H9 (cell line): Measurements from ENCODE around the gene LRG1. TPM values are rescaled to one million over a fixed set of nuclear protein-coding genes. Genes with fewer than 3 reads are reported as not detected.

ENCODE experiments used
- DNase-seq: peaks from one replicate; pipeline ENCODE4 v3.0.0-alpha.2; 2017
- H2AFZ ChIP-seq: one replicate; pipeline ENCODE4 v1.6.1; 2013; ENCODE audit warnings: mild to moderate bottlenecking, low read length, control low read depth, moderate library complexity
- H2AK5ac ChIP-seq: 2 replicates; pipeline ENCODE4 v1.6.1; 2013; ENCODE audit warnings: low read length, control low read depth, mixed read lengths; ENCODE audit not compliant: insufficient read length
- H2BK120ac ChIP-seq: one replicate; pipeline ENCODE4 v1.6.1; 2013; ENCODE audit warnings: low read depth, mild to moderate bottlenecking, low read length, control low read depth, inconsistent platforms; ENCODE audit not compliant: poor library complexity, severe bottlenecking
- H2BK12ac ChIP-seq: 2 replicates; pipeline ENCODE4 v1.6.1; 2013; ENCODE audit warnings: low read length, control low read depth, mixed read lengths, low read depth; ENCODE audit not compliant: insufficient read length
- H2BK15ac ChIP-seq: 2 replicates; pipeline ENCODE4 v1.6.1; 2013; ENCODE audit warnings: low read depth, low read length, control low read depth
- H2BK20ac ChIP-seq: one replicate; pipeline ENCODE4 v1.6.1; 2013; ENCODE audit warnings: low read depth, mild to moderate bottlenecking, low read length, control low read depth, inconsistent platforms; ENCODE audit not compliant: poor library complexity, severe bottlenecking
- H2BK5ac ChIP-seq: 2 replicates; pipeline ENCODE4 v1.6.1; 2013; ENCODE audit warnings: low read length, control low read depth, mixed read lengths; ENCODE audit not compliant: insufficient read length
- H3K14ac ChIP-seq: 2 replicates; pipeline ENCODE4 v1.6.1; 2013; ENCODE audit warnings: low read length, control low read depth; ENCODE audit not compliant: insufficient read depth
- H3K18ac ChIP-seq: 2 replicates; pipeline ENCODE4 v1.6.1; 2013; ENCODE audit warnings: low read depth, mild to moderate bottlenecking, mixed read lengths, low read length, control low read depth; ENCODE audit not compliant: insufficient read length
- H3K23ac ChIP-seq: 2 replicates; pipeline ENCODE4 v1.6.1; 2013; ENCODE audit warnings: low read length, control low read depth, mixed read lengths, low read depth; ENCODE audit not compliant: insufficient read length
- H3K23me2 ChIP-seq: 2 replicates; pipeline ENCODE4 v1.6.1; 2013; ENCODE audit warnings: low read depth, mild to moderate bottlenecking, mixed read lengths, low read length, control low read depth; ENCODE audit not compliant: insufficient read length, poor library complexity, severe bottlenecking
- H3K27ac ChIP-seq: 2 replicates; pipeline ENCODE4 v1.5.1; 2013; ENCODE audit warnings: low read length, control low read depth, mixed read lengths, low read depth; ENCODE audit not compliant: insufficient read length
- H3K27me3 ChIP-seq: 2 replicates; pipeline ENCODE4 v1.6.1; 2013; ENCODE audit warnings: low read length, control low read depth, inconsistent platforms; ENCODE audit not compliant: insufficient read depth
- H3K4ac ChIP-seq: 2 replicates; pipeline ENCODE4 v1.6.1; 2013; ENCODE audit warnings: low read depth, mild to moderate bottlenecking, control low read depth, inconsistent platforms, low read length, moderate library complexity
- H3K4me1 ChIP-seq: 2 replicates; pipeline ENCODE4 v1.6.1; 2013; ENCODE audit warnings: low read length, control low read depth, inconsistent platforms; ENCODE audit not compliant: insufficient read depth
- H3K4me2 ChIP-seq: 2 replicates; pipeline ENCODE4 v1.6.1; 2013; ENCODE audit warnings: low read length, control low read depth, mixed read lengths; ENCODE audit not compliant: insufficient read length, insufficient read depth
- H3K56ac ChIP-seq: 2 replicates; pipeline ENCODE4 v1.6.1; 2013; ENCODE audit warnings: low read depth, mild to moderate bottlenecking, mixed read lengths, low read length, control low read depth; ENCODE audit not compliant: insufficient read length
- H3K79me1 ChIP-seq: 2 replicates; pipeline ENCODE4 v1.6.1; 2013; ENCODE audit warnings: low read depth, mild to moderate bottlenecking, moderate library complexity, low read length, control low read depth, inconsistent platforms; ENCODE audit not compliant: insufficient read depth, poor library complexity, severe bottlenecking
- H3K79me2 ChIP-seq: 2 replicates; pipeline ENCODE4 v1.6.1; 2013; ENCODE audit warnings: low read length, control low read depth, inconsistent platforms; ENCODE audit not compliant: insufficient read depth
- H3K9ac ChIP-seq: 2 replicates; pipeline ENCODE4 v1.6.1; 2013; ENCODE audit warnings: low read length, control low read depth, mixed read lengths; ENCODE audit not compliant: insufficient read length; ENCODE audit errors: extremely low read depth
- H3K9me3 ChIP-seq: one replicate; pipeline ENCODE4 v1.6.1; 2013; ENCODE audit warnings: low read depth, low read length, inconsistent platforms; ENCODE audit not compliant: control insufficient read depth
- H3T11ph ChIP-seq: one replicate; pipeline ENCODE4 v1.6.1; 2013; ENCODE audit warnings: mild to moderate bottlenecking, low read length, control low read depth, inconsistent platforms
- H4K20me1 ChIP-seq: one replicate; pipeline ENCODE4 v1.6.1; 2013; ENCODE audit not compliant: control insufficient read depth, insufficient read length, insufficient read depth
- H4K5ac ChIP-seq: 2 replicates; pipeline ENCODE4 v1.6.1; 2013; ENCODE audit warnings: low read depth, mild to moderate bottlenecking, mixed read lengths, low read length, control low read depth; ENCODE audit not compliant: insufficient read length
- H4K8ac ChIP-seq: replicated peaks from 2 replicates; pipeline ENCODE4 v1.6.1; 2013; ENCODE audit warnings: low read length, control low read depth, mixed read lengths, low read depth; ENCODE audit not compliant: insufficient read length
- H4K91ac ChIP-seq: 2 replicates; pipeline ENCODE4 v1.6.1; 2013; ENCODE audit warnings: low read depth, mild to moderate bottlenecking, moderate library complexity, mixed read lengths, low read length, control low read depth; ENCODE audit not compliant: insufficient read length
- H3K27ac Mint-ChIP-seq, 3 experiments: 2 replicates in 2 of 3; 3 replicates in 1 of 3; pipeline ENCODE4 v1.8.0; 2020 to 2021; ENCODE audit warnings: mixed read lengths in 3 of 3, mild to moderate bottlenecking in 1 of 3, moderate library complexity in 1 of 3
- H3K27me3 Mint-ChIP-seq: 2 replicates; pipeline ENCODE4 v1.8.0; 2021; ENCODE audit warnings: low read depth, mild to moderate bottlenecking, moderate library complexity, mixed read lengths
- H3K36me3 Mint-ChIP-seq, 3 experiments: 2 replicates in 2 of 3; 3 replicates in 1 of 3; pipeline ENCODE4 v1.8.0; 2020 to 2021; ENCODE audit warnings: low read depth in 3 of 3, mixed read lengths in 3 of 3; ENCODE audit not compliant: insufficient read depth in 1 of 3
- H3K4me1 Mint-ChIP-seq, 2 experiments: 2 replicates each; pipeline ENCODE4 v1.8.0; 2020; ENCODE audit warnings: mixed read lengths in 2 of 2
- H3K4me3 Mint-ChIP-seq, 2 experiments: 2 replicates in 1 of 2; 3 replicates in 1 of 2; pipeline ENCODE4 v1.8.0; 2020 to 2021; ENCODE audit warnings: mild to moderate bottlenecking in 2 of 2, mixed read lengths in 2 of 2, moderate library complexity in 1 of 2
- H3K9me3 Mint-ChIP-seq, 2 experiments: 2 replicates in 1 of 2; 3 replicates in 1 of 2; pipeline ENCODE4 v1.8.0; 2020; ENCODE audit warnings: mild to moderate bottlenecking in 2 of 2, mixed read lengths in 2 of 2, moderate library complexity in 1 of 2
- CTCF ChIP-seq: fragments of 200-600 bp; sonication (generic); conservative IDR thresholded peaks from 3 replicates; pipeline ENCODE4 v1.8.0; 2021; ENCODE audit warnings: antibody characterized with exemption, mild to moderate bottlenecking
- WGBS: extraction: QIAGEN DNeasy Blood & Tissue Kit; methylation state at CpG from one replicate; pipeline ENCODE4 v1.1.7; 2013; ENCODE audit warnings: missing lambda C conversion rate, low lambda C conversion rate, mixed read lengths; ENCODE audit not compliant: insufficient read length; ENCODE audit errors: extremely low coverage; 5-methylcytosine and 5-hydroxymethylcytosine counted together
- total RNA-seq: library from RNA; stranded (reverse); gene quantifications from 2 replicates; pipeline ENCODE4 v1.2.1, GENCODE V29; 2021

The LRG1 gene
- total RNA-seq, 1 experiment from 2014 or later, result 0.24 TPM

- Histone ChIP-seq H3K4me1 (no peaks in the 10 kb centered on the region), H2BK5ac (no peak overlapping the region), H2AK5ac (no peak overlapping the region), H3K4me2 (no peak overlapping the region), H3K9ac (no peak overlapping the region), H2BK120ac (no peak overlapping the region), H4K20me1 (no peaks in the 10 kb centered on the region), H3K27me3 (no peaks in the 10 kb centered on the region; the same call in 1 of the 2 replicates), H2BK15ac (no peak overlapping the region), H3K23ac (no peak overlapping the region), H3K27ac (no peak overlapping the region), H3K14ac (no peak overlapping the region), H2BK20ac (no peak overlapping the region), H3K79me1 (peaks cover 4% of the 10 kb centered on the region), H3T11ph (no peak overlapping the region), H3K56ac (no peak overlapping the region), H2BK12ac (no peak overlapping the region), H2AFZ (no peak overlapping the region), H4K91ac (no peak overlapping the region), H3K23me2 (peaks cover 3% of the 10 kb centered on the region), H3K18ac (no peak overlapping the region), H4K5ac (no peak overlapping the region), H3K4ac (no peak overlapping the region), H4K8ac (no peak overlapping the region), H3K79me2 (no peaks in the 10 kb centered on the region), H3K9me3 (no peaks in the 10 kb centered on the region)
- peaks cover 11 to 34% of the 10 kb centered on the region in 2 experiments for H3K4me1 Mint-ChIP-seq
- H3K4me3 Mint-ChIP-seq, result peak overlapping the region; percentile 56 to 85
- peaks cover 0 to 2% of the 10 kb centered on the region in 2 experiments; a peak in 1 of 5 replicates for H3K9me3 Mint-ChIP-seq
- no CpG with 5 or more reads among the region's 57 CpGs for WGBS
- H3K27me3 Mint-ChIP-seq, result peaks cover 56% of the 10 kb centered on the region
- H3K36me3 Mint-ChIP-seq, result no peaks in the 10 kb centered on the region
- peak; percentile 61 for DNase-seq
- no peak overlapping the region for H3K27ac Mint-ChIP-seq
- TF ChIP-seq CTCF, result no peak
Measured at GRCh38 chr19:4581666-4582553, 42.1 kb upstream of the LRG1 start.
